A549 (cell line): ENCODE data around the gene INPP5A. TPM values are rescaled to one million over a fixed set of nuclear protein-coding genes. Genes with fewer than 3 reads are reported as not detected.
"Not testable (repeated sequence)": the region's sequence is repeated elsewhere in the genome, so short reads cannot be mapped to it uniquely, and the experiment has no call there.

Source experiments
- ATAC-seq, 2 experiments: fragments of 200-7000 bp in 1 of 2; fragments of >200 bp in 1 of 2; cut with Nextera tagmentation in 1 of 2; cut with Tn5 transposase in 1 of 2; 3 replicates each; pipeline versions ENCODE4 v1.8.0 to v1.9.1; 2018 to 2020; ENCODE audit warnings: mild to moderate bottlenecking in 1 of 2, moderate library complexity in 1 of 2
- CTCF ChIA-PET: fragments of 300-600 bp; sonication (Branson Sonifier 250); formaldehyde crosslinking; extraction: SDS; loops from one replicate; lab custom pipeline; 2021; ENCODE audit warnings: antibody characterized with exemption, inconsistent platforms; lab: Yijun Ruan, JAX
- POLR2A ChIA-PET: fragments of 350-600 bp; formaldehyde crosslinking; extraction: SDS; loops from one replicate; lab custom pipeline; 2021; ENCODE audit warnings: antibody characterized with exemption, inconsistent platforms; lab: Yijun Ruan, JAX
- DNase-seq, 2 experiments: peaks; one replicate each; pipeline versions ENCODE4 v3.0.0 to v3.0.0-alpha.2; 2011 to 2016; ENCODE audit warnings: low read depth in 1 of 2, low spot score in 1 of 2
- FAIRE-seq: peaks from 2 replicates; lab custom pipeline; 2011; peaks lifted over from hg19 to GRCh38; lab: Jason Lieb, UNC
- H3K27ac ChIP-seq, 2 experiments: fragments of >200 bp; sonication (Bioruptor Twin); formaldehyde crosslinking; 3 replicates each; pipeline ENCODE4 v1.5.1; 2016 to 2017
- H3K4me1 ChIP-seq: fragments of >200 bp; sonication (Bioruptor Twin); formaldehyde crosslinking; 3 replicates; pipeline ENCODE4 v1.6.1; 2016
- H3K4me2 ChIP-seq: fragments of >200 bp; sonication (Bioruptor Twin); formaldehyde crosslinking; 3 replicates; pipeline ENCODE4 v1.6.1; 2016
- H3K4me3 ChIP-seq: fragments of >200 bp; sonication (Bioruptor Twin); formaldehyde crosslinking; 3 replicates; pipeline ENCODE4 v1.5.1; 2016
- H3K9me3 ChIP-seq: fragments of >200 bp; sonication (Bioruptor Twin); formaldehyde crosslinking; 3 replicates; pipeline ENCODE4 v1.6.1; 2016
- BCL3 ChIP-seq: fragments of >200 bp; sonication (Bioruptor Twin); formaldehyde crosslinking; IDR thresholded peaks from 3 replicates; pipeline ENCODE4 v1.6.1; 2016
- E2F6 ChIP-seq: IDR thresholded peaks from 2 replicates; pipeline ENCODE4 v1.6.1; 2012; ENCODE audit warnings: low read depth, borderline replicate concordance
- ELK1 ChIP-seq: fragments of 150-350 bp; IDR thresholded peaks from 2 replicates; pipeline ENCODE4 v1.6.1; 2014; ENCODE audit warnings: low read depth, mild to moderate bottlenecking, low read length
- EP300 ChIP-seq, 2 experiments: fragments of >200 bp; sonication (Bioruptor Twin); formaldehyde crosslinking; IDR thresholded peaks; 2 replicates in 1 of 2; 3 replicates in 1 of 2; pipeline ENCODE4 v1.6.1; 2016 to 2017
- GATA3 ChIP-seq: IDR thresholded peaks from 2 replicates; pipeline ENCODE4 v1.6.1; 2012; ENCODE audit warnings: borderline replicate concordance
- HDAC2 ChIP-seq: fragments of 200-600 bp; sonication (generic); IDR thresholded peaks from 2 replicates; pipeline ENCODE4 v1.6.1; 2016
- HEYL ChIP-seq: fragments of 250-450 bp; sonication (Bioruptor Pico); IDR thresholded peaks from 2 replicates; pipeline ENCODE4 v1.8.0; 2021; ENCODE audit warnings: mild to moderate bottlenecking, moderate library complexity
- HOXB5 ChIP-seq: fragments of 250-450 bp; sonication (Bioruptor Pico); IDR thresholded peaks from 2 replicates; pipeline ENCODE4 v1.5.0; 2020; ENCODE audit warnings: mild to moderate bottlenecking, moderate library complexity
- JUN ChIP-seq, 2 experiments: fragments of >200 bp; sonication (Bioruptor Twin); formaldehyde crosslinking; IDR thresholded peaks; 2 replicates in 1 of 2; 3 replicates in 1 of 2; pipeline ENCODE4 v1.6.1; 2016 to 2017
- JUNB ChIP-seq: fragments of >200 bp; sonication (Bioruptor Twin); formaldehyde crosslinking; IDR thresholded peaks from 2 replicates; pipeline ENCODE4 v1.6.1; 2016
- KDM1A ChIP-seq: fragments of 200-600 bp; sonication (generic); IDR thresholded peaks from 2 replicates; pipeline ENCODE4 v1.6.1; 2016; ENCODE audit warnings: low read depth, mild to moderate bottlenecking
- PHF8 ChIP-seq: fragments of 200-600 bp; sonication (generic); IDR thresholded peaks from 2 replicates; pipeline ENCODE4 v1.6.1; 2016; ENCODE audit warnings: low read depth, mild to moderate bottlenecking, antibody characterized with exemption, moderate library complexity, borderline replicate concordance
- RARB ChIP-seq: fragments of 250-450 bp; sonication (Bioruptor Pico); IDR thresholded peaks from 2 replicates; pipeline ENCODE4 v1.8.0; 2021; ENCODE audit warnings: mild to moderate bottlenecking, moderate library complexity
- RFX5 ChIP-seq: fragments of 450-650 bp; IDR thresholded peaks from 2 replicates; pipeline ENCODE4 v1.7.1; 2014; ENCODE audit warnings: antibody characterized with exemption, mild to moderate bottlenecking, moderate library complexity
- SMC3 ChIP-seq: fragments of >200 bp; sonication (Bioruptor Twin); formaldehyde crosslinking; IDR thresholded peaks from 3 replicates; pipeline ENCODE4 v1.6.1; 2018; ENCODE audit warnings: inconsistent platforms
- TFCP2L1 ChIP-seq: fragments of 250-450 bp; sonication (Bioruptor Pico); IDR thresholded peaks from 2 replicates; pipeline ENCODE4 v1.5.0; 2021; ENCODE audit warnings: mild to moderate bottlenecking
- TP53 ChIP-seq: fragments of 250-450 bp; sonication (Bioruptor Pico); IDR thresholded peaks from 2 replicates; pipeline ENCODE4 v1.5.0; 2021; ENCODE audit warnings: mild to moderate bottlenecking, moderate library complexity
- USF2 ChIP-seq: fragments of 450-650 bp; IDR thresholded peaks from 2 replicates; pipeline ENCODE4 v1.6.1; 2014; ENCODE audit warnings: antibody characterized with exemption
- ZSCAN20 ChIP-seq: fragments of 250-450 bp; sonication (Bioruptor Pico); IDR thresholded peaks from 2 replicates; pipeline ENCODE4 v1.8.0; 2022; ENCODE audit warnings: mild to moderate bottlenecking, moderate library complexity
- WGBS: methylation state at CpG from one replicate; pipeline ENCODE4 v1.1.6; 2017; ENCODE audit errors: missing lambda C conversion rate; 5-methylcytosine and 5-hydroxymethylcytosine counted together
- polyA plus RNA-seq, 4 experiments: library from polyadenylated mRNA; depleted of rRNA in 3 of 4; stranded (reverse); fragments of >200 nt; fragmentation: RNase III in 1 of 4; extraction: RNeasy Plus Mini Kit Qiagen cat#74134 plus additional on column Dnase treatment in 1 of 4; gene quantifications; 2 replicates in 3 of 4; 3 replicates in 1 of 4; pipeline ENCODE4 v1.2.3, GENCODE V29; 2011 to 2017

INPP5A gene
- polyA plus RNA-seq, 2 of the 4 experiments (the other 2 are of a cell fraction), result 13.7 to 15.1 TPM

- H3K27ac ChIP-seq, ATAC-seq, FAIRE-seq, DNase-seq, POLR2A ChIA-PET, H3K4me1 ChIP-seq, H3K4me2 ChIP-seq, H3K4me3 ChIP-seq: not testable (repeated sequence)
- 72% methylated on average over 9 of the region's 9 CpGs for whole genome bisulfite sequencing
- CTCF ChIA-PET, result interaction anchor here (1.0 kb wide), 2 partner anchors 139 to 142 kb away, joined by 3 to 4 read pairs; no protein-coding TSS in a partner anchor
- H3K9me3 ChIP-seq, result peaks cover 25% of the 10 kb centered on the region
These were observed 61.5 kb downstream of the INPP5A start for GRCh38 chr10:132599023-132599618.

- ATAC-seq (no peak), FAIRE-seq (no peak), DNase-seq (no peak)
- CTCF ChIA-PET, result interaction anchor here (1.0 kb wide), 1 partner anchor 140 kb away, joined by 3 read pairs; no protein-coding TSS in a partner anchor
- WGBS, result 94% methylated on average over 3 of the region's 3 CpGs
- POLR2A ChIA-PET, result no interaction called here
- H3K4me3 ChIP-seq, result no peak overlapping the region
- H3K9me3 ChIP-seq, result peaks cover 25% of the 10 kb centered on the region
- H3K4me2 ChIP-seq, result no peak overlapping the region
- no peak for TF ChIP-seq BCL3
- no peak for TF ChIP-seq USF2
- TF ChIP-seq SMC3, result no peak
- TF ChIP-seq RFX5, result no peak
- TF ChIP-seq TFCP2L1 (CRISPR knock-in tag), result no peak
- no peak for TF ChIP-seq JUNB
- TF ChIP-seq ELK1, result no peak
- TF ChIP-seq HEYL, result no peak
- TF ChIP-seq HOXB5 (CRISPR knock-in tag), result no peak
- TF ChIP-seq EP300 (IDR thresholded peaks at IDR 0.05), result no peak
- no peak for TF ChIP-seq KDM1A
- TF ChIP-seq HDAC2, result no peak
- no peak for TF ChIP-seq PHF8
- TF ChIP-seq TP53 (CRISPR knock-in tag), result no peak
- no peak for TF ChIP-seq RARB
- no peak for TF ChIP-seq ZSCAN20
- TF ChIP-seq JUN (IDR thresholded peaks at IDR 0.05), result no peak
- no peak for TF ChIP-seq GATA3
- no peak for TF ChIP-seq E2F6
- no peaks in the 10 kb centered on the region for H3K4me1 ChIP-seq
- H3K27ac ChIP-seq, result no peak overlapping the region
These were observed 62.1 kb downstream of the INPP5A start for GRCh38 chr10:132599732-132600131.

- ChIA-PET POLR2A (no interaction called here), CTCF (no interaction called here)
- peaks cover 25% of the 10 kb centered on the region for H3K9me3 ChIP-seq
- 53% methylated on average over 3 of the region's 3 CpGs for WGBS
- no peak for DNase-seq
- TF ChIP-seq KDM1A (peak; percentile 38; the same call in 1 of the 2 replicates), USF2 (no peak)
- FAIRE-seq, result no peak
- no peak overlapping the region for H3K27ac ChIP-seq
- H3K4me1 ChIP-seq, result no peaks in the 10 kb centered on the region
- no peak overlapping the region for H3K4me2 ChIP-seq
- no peak overlapping the region for H3K4me3 ChIP-seq
- ATAC-seq, result no peak
These were observed 62.8 kb downstream of the INPP5A start for GRCh38 chr10:132600416-132600815.
